SU-DHL-6 (cell line): ENCODE results near the gene PRPF40A.
A peak's percentile ranks its signal among the peaks of the same experiment; 100 is the strongest.

Source experiments
- CTCF ChIP-seq: fragments of 200-600 bp; sonication (generic); IDR thresholded peaks from one replicate; pipeline ENCODE4 v1.5.1; 2017; ENCODE audit warnings: antibody characterized with exemption, mild to moderate bottlenecking, low read length, moderate library complexity; ENCODE audit not compliant: insufficient read depth, poor library complexity, severe bottlenecking
- EZH2phosphoT487 ChIP-seq: fragments of 200-600 bp; sonication (generic), shearing (Covaris generic); conservative IDR thresholded peaks from 2 replicates; pipeline ENCODE4 v1.6.1; 2018; ENCODE audit warnings: mild to moderate bottlenecking, antibody characterized with exemption, low read length, moderate library complexity, mixed read lengths

GRCh38 chr2:152743002-152743401 is 25.7 kb upstream of the PRPF40A start:
- TF ChIP-seq EZH2phosphoT487 (no peak), CTCF (peak; percentile 38)
